ENCODE results near the gene ROS1. TPM values are rescaled to one million over a fixed set of nuclear protein-coding genes. Genes with fewer than 3 reads are reported as not detected.

ROS1 gene
- total RNA-seq, 1 donor from 2014 or later = not detected

DNA sequence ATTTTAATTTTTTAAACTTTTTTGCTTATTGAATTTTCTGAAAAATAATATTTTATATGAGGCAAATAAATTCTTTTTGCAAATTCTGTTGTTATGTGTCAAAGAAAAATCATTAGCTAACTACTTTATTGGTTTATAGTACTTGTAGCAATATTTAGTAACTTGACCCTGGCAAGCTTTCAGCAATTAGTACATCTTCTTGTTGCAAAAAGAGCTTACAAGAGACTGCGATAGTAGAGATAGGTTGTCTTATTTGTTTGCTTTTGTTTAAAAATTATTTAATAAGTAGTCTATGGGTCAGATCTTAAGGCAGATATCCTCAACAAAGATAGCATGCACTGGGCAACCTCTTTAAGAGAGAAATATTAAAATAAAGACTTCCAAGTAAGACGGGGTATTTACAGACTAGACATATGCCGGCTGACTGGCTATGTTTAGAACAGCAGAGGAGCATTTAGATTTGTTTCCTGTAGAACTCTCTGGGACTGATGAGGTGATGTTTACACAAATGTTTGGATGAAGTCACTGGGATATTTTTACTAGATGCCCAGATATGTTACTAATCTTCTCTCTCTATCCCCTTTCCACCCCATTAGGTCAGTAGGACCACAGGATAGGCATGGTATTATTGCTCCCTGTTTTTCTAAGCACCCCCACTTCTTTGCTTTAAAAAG is 135.4 kb downstream of the ROS1 start:
- TF ChIP-seq, protein P1, sequence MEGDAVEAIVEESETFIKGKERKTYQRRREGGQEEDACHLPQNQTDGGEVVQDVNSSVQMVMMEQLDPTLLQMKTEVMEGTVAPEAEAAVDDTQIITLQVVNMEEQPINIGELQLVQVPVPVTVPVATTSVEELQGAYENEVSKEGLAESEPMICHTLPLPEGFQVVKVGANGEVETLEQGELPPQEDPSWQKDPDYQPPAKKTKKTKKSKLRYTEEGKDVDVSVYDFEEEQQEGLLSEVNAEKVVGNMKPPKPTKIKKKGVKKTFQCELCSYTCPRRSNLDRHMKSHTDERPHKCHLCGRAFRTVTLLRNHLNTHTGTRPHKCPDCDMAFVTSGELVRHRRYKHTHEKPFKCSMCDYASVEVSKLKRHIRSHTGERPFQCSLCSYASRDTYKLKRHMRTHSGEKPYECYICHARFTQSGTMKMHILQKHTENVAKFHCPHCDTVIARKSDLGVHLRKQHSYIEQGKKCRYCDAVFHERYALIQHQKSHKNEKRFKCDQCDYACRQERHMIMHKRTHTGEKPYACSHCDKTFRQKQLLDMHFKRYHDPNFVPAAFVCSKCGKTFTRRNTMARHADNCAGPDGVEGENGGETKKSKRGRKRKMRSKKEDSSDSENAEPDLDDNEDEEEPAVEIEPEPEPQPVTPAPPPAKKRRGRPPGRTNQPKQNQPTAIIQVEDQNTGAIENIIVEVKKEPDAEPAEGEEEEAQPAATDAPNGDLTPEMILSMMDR (IDR thresholded peaks at IDR 0.05) = no peak
- no peaks in the 10 kb centered on the region for H3K27me3 ChIP-seq
- H3K4me3 ChIP-seq = no peak overlapping the region
- H3K27ac ChIP-seq = no peak overlapping the region
- intact Hi-C loops (cut with DNase I) = no loop called here
- H3K4me1 ChIP-seq = no peaks in the 10 kb centered on the region
- H3K9me3 ChIP-seq = no peaks in the 10 kb centered on the region
- no peak for DNase-seq (ENCODE audit: low spot score in 2 of 2)
- H3K36me3 ChIP-seq = no peaks in the 10 kb centered on the region

DNA sequence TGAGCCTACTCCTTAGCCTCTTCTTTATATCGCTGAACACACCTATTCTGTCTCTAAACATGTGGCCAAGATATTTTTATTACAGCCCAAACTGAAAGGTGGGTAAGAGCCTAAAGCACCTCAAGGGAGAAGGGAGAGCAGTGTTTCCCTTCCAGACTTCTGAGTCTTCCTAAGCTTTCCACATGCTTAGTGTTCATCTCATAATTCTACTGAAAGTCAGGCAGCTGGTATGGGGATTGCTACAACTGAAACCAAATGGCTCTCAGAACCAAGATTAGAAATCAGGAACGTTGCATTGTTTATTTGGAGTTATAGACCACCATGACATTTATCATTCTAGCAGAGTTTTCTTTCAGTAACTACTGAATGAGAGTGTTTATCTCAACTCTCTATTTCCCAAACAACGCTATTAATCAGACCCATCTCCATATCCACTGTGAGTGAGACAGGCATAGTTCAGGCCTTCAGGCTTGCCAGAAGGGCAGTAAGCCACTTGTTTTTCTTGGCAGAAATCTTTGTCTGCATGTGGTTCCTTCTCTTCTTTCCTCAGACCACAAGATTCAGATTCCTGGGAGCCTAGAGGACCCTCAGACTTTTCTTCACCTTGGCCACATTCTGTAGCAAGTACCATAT is 137.5 kb downstream of the ROS1 start:
- Histone ChIP-seq H3K4me1 (no peaks in the 10 kb centered on the region), H3K4me3 (no peak overlapping the region), H3K36me3 (no peaks in the 10 kb centered on the region), H3K27me3 (no peaks in the 10 kb centered on the region), H3K9me3 (no peaks in the 10 kb centered on the region), H3K27ac (no peak overlapping the region)
- no peak for DNase-seq (ENCODE audit: low spot score in 2 of 2)
- intact Hi-C loops (cut with DNase I) = no loop called here
- TF ChIP-seq, protein P1 (IDR thresholded peaks at IDR 0.05) = no peak

GRCh38 chr6:117280922-117281321 is 144.8 kb downstream of the ROS1 start:
- H3K9me3 ChIP-seq = no peaks in the 10 kb centered on the region
- intact Hi-C loops (cut with DNase I) = no loop called here
- no peaks in the 10 kb centered on the region for H3K4me1 ChIP-seq
- no peak overlapping the region for H3K4me3 ChIP-seq
- no peaks in the 10 kb centered on the region for H3K36me3 ChIP-seq
- TF ChIP-seq, protein P1 (IDR thresholded peaks at IDR 0.05) = no peak
- no peak for DNase-seq (ENCODE audit: low spot score in 2 of 2)
- H3K27ac ChIP-seq = no peak overlapping the region
- H3K27me3 ChIP-seq = no peaks in the 10 kb centered on the region

DNA sequence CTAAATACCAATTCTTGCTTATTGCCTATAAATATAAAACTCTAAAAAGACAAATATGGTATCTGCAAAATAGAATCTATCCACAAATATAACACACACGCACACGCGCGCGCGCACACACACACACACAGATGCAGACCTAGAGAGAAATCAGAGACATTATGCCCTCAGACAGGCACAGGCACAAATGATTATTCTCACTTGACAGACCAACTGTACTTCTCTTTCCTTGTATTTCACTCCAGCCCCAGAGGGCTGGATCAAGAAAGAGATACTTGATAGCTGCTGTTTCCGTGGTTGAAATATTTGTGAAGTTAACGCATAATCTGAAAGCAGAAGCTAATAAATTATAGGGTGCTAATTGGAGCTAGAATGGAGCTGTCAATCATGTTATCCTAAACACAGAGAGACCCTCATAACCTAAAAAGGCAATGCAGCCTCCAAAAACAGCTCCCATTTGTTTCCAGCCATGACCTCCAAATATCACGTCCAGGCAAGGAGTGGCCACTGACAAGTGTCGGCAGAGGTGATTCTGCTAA is 148.9 kb downstream of the ROS1 start:
- intact Hi-C loops (cut with DNase I) = no loop called here
- DNase-seq (ENCODE audit: low spot score in 2 of 2) = no peak
- TF ChIP-seq, protein P1 (IDR thresholded peaks at IDR 0.05) = no peak
- Histone ChIP-seq H3K4me1 (no peaks in the 10 kb centered on the region), H3K27ac (no peak overlapping the region), H3K4me3 (no peak overlapping the region), H3K9me3 (no peaks in the 10 kb centered on the region), H3K36me3 (no peaks in the 10 kb centered on the region), H3K27me3 (no peaks in the 10 kb centered on the region)

DNA sequence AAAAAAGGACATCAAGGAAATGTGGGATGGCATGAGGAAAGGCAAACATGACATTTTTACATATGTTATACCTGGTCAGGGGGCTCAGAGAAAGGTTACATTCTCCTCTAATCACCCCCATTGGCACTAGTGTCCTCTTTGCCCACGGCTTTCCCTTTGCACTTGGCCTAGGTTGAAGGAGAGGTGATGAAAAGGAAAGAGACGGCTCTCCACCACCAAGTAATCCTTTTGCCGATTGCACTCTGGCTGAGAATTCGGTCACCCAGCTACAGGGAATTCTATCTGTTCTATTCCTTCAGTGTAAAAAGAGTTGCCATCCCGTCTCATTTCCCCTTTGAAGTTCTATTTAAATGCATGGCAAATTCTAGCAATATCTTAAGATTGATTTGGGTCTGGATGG is 150.0 kb downstream of the ROS1 start:
- Histone ChIP-seq H3K27ac (no peak overlapping the region), H3K9me3 (no peaks in the 10 kb centered on the region), H3K4me3 (no peak overlapping the region), H3K4me1 (no peaks in the 10 kb centered on the region), H3K36me3 (no peaks in the 10 kb centered on the region), H3K27me3 (no peaks in the 10 kb centered on the region)
- DNase-seq (ENCODE audit: low spot score in 2 of 2) = no peak
- TF ChIP-seq, protein P1 (IDR thresholded peaks at IDR 0.05) = no peak
- intact Hi-C loops (cut with DNase I) = no loop called here

Data from ascending aorta (tissue), 2 donors.